Suprapubic skin (tissue), 4 donors: ENCODE data around the gene PTK6. TPM values are rescaled to one million over a fixed set of nuclear protein-coding genes. Genes with fewer than 3 reads are reported as not detected.
A peak's percentile ranks its signal among the peaks of the same experiment; 100 is the strongest.

Experiments used
- DNase-seq, 2 donors: peaks; one replicate each; pipeline ENCODE4 v3.0.0-alpha.2; 2019; ENCODE audit warnings: low spot score in 2 of 2
- H3K27ac ChIP-seq: fragments of 200-600 bp; sonication (generic); one replicate; pipeline ENCODE4 v1.5.1; 2019
- H3K27me3 ChIP-seq: fragments of 200-600 bp; sonication (generic); one replicate; pipeline ENCODE4 v1.5.1; 2019
- H3K36me3 ChIP-seq: fragments of 200-600 bp; sonication (generic); one replicate; pipeline ENCODE4 v1.5.1; 2019
- H3K4me1 ChIP-seq: fragments of 200-600 bp; sonication (generic); one replicate; pipeline ENCODE4 v1.5.1; 2019
- H3K4me3 ChIP-seq: fragments of 200-600 bp; sonication (generic); one replicate; pipeline ENCODE4 v1.5.1; 2019; ENCODE audit warnings: mild to moderate bottlenecking
- H3K9me3 ChIP-seq: fragments of 200-600 bp; sonication (generic); one replicate; pipeline ENCODE4 v1.5.1; 2019
- CTCF ChIP-seq, 2 donors: fragments of 200-600 bp in 1 of 2; fragments of 450-650 bp in 1 of 2; sonication (generic) in 1 of 2; IDR thresholded peaks; one replicate each; pipeline ENCODE4 v1.5.1; 2016 to 2019; ENCODE audit warnings: antibody characterized with exemption in 2 of 2, mild to moderate bottlenecking in 1 of 2, moderate library complexity in 1 of 2
- EP300 ChIP-seq: sonication (generic); formaldehyde crosslinking; IDR thresholded peaks from one replicate; pipeline ENCODE4 v1.6.1; 2017; ENCODE audit warnings: antibody characterized with exemption
- POLR2A ChIP-seq, 2 donors: fragments of 450-650 bp; IDR thresholded peaks; one replicate each; pipeline ENCODE4 v1.6.1; 2017; ENCODE audit warnings: antibody characterized with exemption in 2 of 2, mild to moderate bottlenecking in 2 of 2, moderate library complexity in 2 of 2
- POLR2AphosphoS5 ChIP-seq, 3 donors: sonication (generic); formaldehyde crosslinking; IDR thresholded peaks; one replicate each; pipeline ENCODE4 v1.6.1; 2017; ENCODE audit warnings: antibody characterized with exemption in 3 of 3
- WGBS: methylation state at CpG from one replicate; pipeline ENCODE4 v1.1.5; 2018; 5-methylcytosine and 5-hydroxymethylcytosine counted together
- total RNA-seq, 4 donors: library from RNA; depleted of rRNA; stranded (reverse); fragments of >200 nt; gene quantifications; one replicate each; pipeline ENCODE4 v1.1.0, GENCODE V29; 2016

The PTK6 gene
- total RNA-seq, 4 donors from 2014 or later = 58.0 to 70.6 (median 65.6) TPM

- Histone ChIP-seq H3K4me1 (peaks cover 21% of the 10 kb centered on the region), H3K27ac (no peak overlapping the region), H3K4me3 (no peak overlapping the region), H3K27me3 (peaks cover 70% of the 10 kb centered on the region), H3K36me3 (no peaks in the 10 kb centered on the region), H3K9me3 (no peaks in the 10 kb centered on the region)
- 91% methylated on average over 14 of the region's 14 CpGs for WGBS
- no peak for DNase-seq
- TF ChIP-seq CTCF (IDR thresholded peaks at IDR 0.05) (no peak), POLR2A (IDR thresholded peaks at IDR 0.05) (no peak), POLR2AphosphoS5 (IDR thresholded peaks at IDR 0.05) (no peak), EP300 (no peak)
Observed at GRCh38 chr20:63492982-63493381, 44.2 kb downstream of the PTK6 start.

- Histone ChIP-seq H3K4me1 (peaks cover 18% of the 10 kb centered on the region), H3K9me3 (no peaks in the 10 kb centered on the region), H3K27ac (no peak overlapping the region), H3K36me3 (no peaks in the 10 kb centered on the region), H3K27me3 (peaks cover 70% of the 10 kb centered on the region), H3K4me3 (no peak overlapping the region)
- TF ChIP-seq CTCF (IDR thresholded peaks at IDR 0.05) = no peak
- WGBS = 94% methylated on average over 2 of the region's 2 CpGs
- no peak for DNase-seq
Observed at GRCh38 chr20:63492518-63492917, 44.7 kb downstream of the PTK6 start.

DNA sequence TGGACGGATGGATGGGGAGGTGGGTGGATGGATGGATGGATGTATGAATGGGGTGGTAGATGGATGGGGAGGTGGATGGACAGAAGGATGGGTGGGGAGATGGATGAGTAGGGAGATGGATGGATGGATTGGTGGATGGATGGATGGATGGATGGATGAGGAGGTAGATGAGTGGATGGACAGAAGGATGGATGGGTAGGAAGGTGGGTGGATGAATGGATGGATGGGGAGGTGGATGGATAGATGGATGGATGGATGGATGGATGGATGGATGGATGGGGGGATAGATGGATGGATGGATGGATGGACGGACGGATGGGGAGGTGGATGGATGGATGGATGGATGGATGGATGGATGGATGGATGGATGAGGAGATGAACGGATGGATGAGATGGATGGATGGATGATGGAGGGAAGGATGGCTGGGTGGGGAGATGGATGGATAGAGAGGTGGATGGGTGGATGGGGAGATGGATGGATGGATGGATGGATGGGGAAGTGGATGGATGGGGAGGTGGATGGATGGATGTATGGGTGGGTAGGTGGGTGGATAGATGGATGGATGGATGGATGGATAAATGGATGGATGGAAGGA is 45.4 kb downstream of the PTK6 start:
- WGBS = 96% methylated on average over 4 of the region's 4 CpGs
- DNase-seq = no peak
- TF ChIP-seq CTCF (IDR thresholded peaks at IDR 0.05) (peak in 1 of 2 donors; percentile 7), POLR2A (IDR thresholded peaks at IDR 0.05) (no peak)
- Histone ChIP-seq H3K36me3 (no peaks in the 10 kb centered on the region), H3K27me3 (peaks cover 70% of the 10 kb centered on the region), H3K4me3 (no peak overlapping the region), H3K4me1 (peaks cover 12% of the 10 kb centered on the region), H3K9me3 (no peaks in the 10 kb centered on the region), H3K27ac (no peak overlapping the region)

GRCh38 chr20:63491078-63491477 is 46.1 kb downstream of the PTK6 start:
- TF ChIP-seq CTCF (IDR thresholded peaks at IDR 0.05) (no peak), POLR2AphosphoS5 (IDR thresholded peaks at IDR 0.05) (no peak), POLR2A (IDR thresholded peaks at IDR 0.05) (no peak), EP300 (no peak)
- Histone ChIP-seq H3K4me1 (peaks cover 6% of the 10 kb centered on the region), H3K36me3 (no peaks in the 10 kb centered on the region), H3K4me3 (no peak overlapping the region), H3K9me3 (no peaks in the 10 kb centered on the region), H3K27me3 (peaks cover 72% of the 10 kb centered on the region), H3K27ac (no peak overlapping the region)
- 80% methylated on average over 1 of the region's 4 CpGs for WGBS
- DNase-seq = no peak

DNA sequence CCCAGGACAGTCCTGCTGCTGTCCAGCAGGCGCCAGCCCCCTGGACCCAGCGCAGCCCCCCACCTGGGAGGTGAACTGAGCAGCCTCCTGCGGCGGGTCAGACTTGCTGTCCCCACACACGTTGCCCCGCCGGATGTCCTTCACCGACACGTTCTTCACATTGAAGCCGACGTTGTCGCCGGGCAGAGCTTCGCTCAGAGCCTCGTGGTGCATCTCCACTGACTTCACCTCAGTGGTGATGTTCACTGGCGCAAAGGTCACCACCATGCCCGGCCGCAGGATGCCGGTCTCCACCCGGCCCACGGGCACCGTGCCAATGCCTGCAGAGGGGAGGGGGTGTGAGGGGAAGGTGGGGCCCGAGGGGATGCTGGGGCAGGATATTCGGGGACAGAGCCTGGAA is 46.8 kb downstream of the PTK6 start:
- Histone ChIP-seq H3K27me3 (peaks cover 72% of the 10 kb centered on the region), H3K4me1 (peaks cover 3% of the 10 kb centered on the region), H3K27ac (no peak overlapping the region), H3K36me3 (no peaks in the 10 kb centered on the region), H3K9me3 (no peaks in the 10 kb centered on the region), H3K4me3 (no peak overlapping the region)
- no peak for DNase-seq
- 79% methylated on average over 20 of the region's 24 CpGs for WGBS
- TF ChIP-seq EP300 (no peak), CTCF (IDR thresholded peaks at IDR 0.05) (no peak), POLR2AphosphoS5 (IDR thresholded peaks at IDR 0.05) (no peak), POLR2A (IDR thresholded peaks at IDR 0.05) (no peak)
